Thymus (tissue), 11 donors: ENCODE data around the gene MPP2. TPM values are rescaled to one million over a fixed set of nuclear protein-coding genes. Genes with fewer than 3 reads are reported as not detected.
"Not testable (repeated sequence)": the region's sequence is repeated elsewhere in the genome, so short reads cannot be mapped to it uniquely, and the experiment has no call there.

Experiments
- DNase-seq, 9 donors: peaks; one replicate each; pipeline ENCODE4 v3.0.0-alpha.2; 2013; ENCODE audit warnings: low spot score in 9 of 9, low read depth in 6 of 9, missing footprints in 1 of 9
- H3K27ac ChIP-seq, 2 donors: one replicate each; pipeline ENCODE4 v1.5.1; 2013; ENCODE audit warnings: control low read depth in 1 of 2, low read depth in 1 of 2, low read length in 1 of 2, mild to moderate bottlenecking in 1 of 2, moderate library complexity in 1 of 2
- H3K27me3 ChIP-seq, 2 donors: one replicate each; pipeline ENCODE4 v1.5.1; 2013; ENCODE audit warnings: low read length in 1 of 2; ENCODE audit not compliant: control insufficient read depth in 2 of 2, insufficient read depth in 1 of 2
- H3K36me3 ChIP-seq, 2 donors: one replicate each; pipeline ENCODE4 v1.5.1; 2013; ENCODE audit warnings: low read length in 1 of 2, mild to moderate bottlenecking in 1 of 2, moderate library complexity in 1 of 2; ENCODE audit not compliant: control insufficient read depth in 2 of 2, insufficient read depth in 2 of 2
- H3K4me1 ChIP-seq, 2 donors: one replicate each; pipeline ENCODE4 v1.5.1; 2013; ENCODE audit warnings: low read length in 2 of 2; ENCODE audit not compliant: control insufficient read depth in 2 of 2, insufficient read depth in 2 of 2
- H3K4me3 ChIP-seq, 2 donors: one replicate each; pipeline ENCODE4 v1.5.1; 2013; ENCODE audit warnings: low read length in 2 of 2, control low read depth in 1 of 2, mild to moderate bottlenecking in 1 of 2
- H3K9me3 ChIP-seq, 2 donors: one replicate each; pipeline ENCODE4 v1.5.1; 2013; ENCODE audit warnings: low read length in 1 of 2, mild to moderate bottlenecking in 1 of 2; ENCODE audit not compliant: control insufficient read depth in 2 of 2, insufficient read depth in 1 of 2
- WGBS: extraction: QIAGEN DNeasy Blood & Tissue Kit; methylation state at CpG from one replicate; pipeline ENCODE4 v1.1.7; 2013; 5-methylcytosine and 5-hydroxymethylcytosine counted together
- polyA plus RNA-seq: library from polyadenylated mRNA; stranded (reverse); fragments of 200-250 nt; gene quantifications from one replicate; pipeline ENCODE4 v1.2.3, GENCODE V29; 2013
- total RNA-seq: library from RNA; stranded (reverse); fragments of 120-200 nt; gene quantifications from one replicate; pipeline ENCODE4 v1.2.4, GENCODE V29; 2013
- donor health status: healthy.

The MPP2 gene
- total and polyA plus RNA-seq, 2 donors, result 0.52 to 0.87 TPM

DNA sequence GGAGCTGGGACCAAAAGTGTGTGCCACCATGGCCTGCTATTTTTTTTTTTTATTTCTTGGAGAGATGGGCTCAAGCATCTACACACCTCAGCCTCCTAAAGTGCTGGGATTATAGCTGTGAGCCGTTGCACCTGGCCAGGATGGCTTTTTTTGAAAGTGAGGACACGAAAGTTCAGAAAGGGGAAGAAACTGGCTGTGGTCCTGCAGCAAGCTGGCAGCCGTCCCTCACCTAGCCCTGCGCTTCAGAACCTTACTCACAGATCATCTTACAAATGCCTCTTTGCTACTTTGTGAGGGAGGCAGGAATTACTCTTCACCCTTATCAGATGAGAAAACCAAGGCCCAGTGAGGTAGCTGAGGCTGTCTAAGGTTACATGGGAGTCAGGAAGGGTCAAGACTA is 39.4 kb upstream of the MPP2 start:
- Histone ChIP-seq H3K9me3 (no peaks in the 10 kb centered on the region), H3K36me3 (no peaks in the 10 kb centered on the region), H3K4me3 (no peak overlapping the region), H3K27me3 (peaks cover 4 to 37% of the 10 kb centered on the region in 2 donors), H3K4me1 (no peaks in the 10 kb centered on the region), H3K27ac (no peak overlapping the region)
- DNase-seq, result no peak
- 38% methylated on average over 4 of the region's 4 CpGs for WGBS

DNA sequence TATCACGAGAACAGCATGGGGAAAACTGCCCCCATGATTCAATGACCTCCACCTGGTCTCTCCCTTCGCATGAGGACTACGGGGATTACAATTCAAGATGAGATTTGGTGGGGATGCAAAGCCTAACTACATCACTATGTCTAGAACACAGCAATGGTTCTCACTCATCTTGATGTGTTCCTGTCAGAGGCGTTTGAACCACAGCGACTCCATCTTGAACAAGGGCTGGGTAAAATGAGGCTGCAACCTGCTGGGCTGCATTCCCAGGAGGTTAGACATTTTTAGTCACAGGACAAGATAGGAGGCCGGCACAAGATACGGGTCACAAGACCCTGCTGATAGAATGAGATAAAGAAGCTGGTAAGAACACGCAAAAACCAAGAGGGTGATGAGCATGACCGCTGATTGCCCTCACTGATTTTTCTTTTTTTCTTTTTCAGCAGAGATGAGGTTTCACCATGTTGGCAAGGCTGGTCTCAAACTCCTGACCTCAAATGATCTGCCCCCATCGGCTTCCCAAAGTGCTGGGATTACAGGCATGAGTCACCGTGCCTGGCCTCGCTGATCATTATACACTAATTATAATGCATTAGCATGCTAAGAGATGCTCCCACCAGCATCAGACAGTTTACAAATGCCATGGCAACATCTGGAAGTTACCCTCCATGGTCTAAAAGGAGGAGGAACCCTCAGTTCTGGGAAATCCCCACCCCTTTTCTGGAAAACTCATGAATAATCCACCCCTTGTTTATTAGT is 37.9 kb upstream of the MPP2 start:
- H3K27ac ChIP-seq, result no peak overlapping the region
- 93% methylated on average over 12 of the region's 12 CpGs for WGBS

DNA sequence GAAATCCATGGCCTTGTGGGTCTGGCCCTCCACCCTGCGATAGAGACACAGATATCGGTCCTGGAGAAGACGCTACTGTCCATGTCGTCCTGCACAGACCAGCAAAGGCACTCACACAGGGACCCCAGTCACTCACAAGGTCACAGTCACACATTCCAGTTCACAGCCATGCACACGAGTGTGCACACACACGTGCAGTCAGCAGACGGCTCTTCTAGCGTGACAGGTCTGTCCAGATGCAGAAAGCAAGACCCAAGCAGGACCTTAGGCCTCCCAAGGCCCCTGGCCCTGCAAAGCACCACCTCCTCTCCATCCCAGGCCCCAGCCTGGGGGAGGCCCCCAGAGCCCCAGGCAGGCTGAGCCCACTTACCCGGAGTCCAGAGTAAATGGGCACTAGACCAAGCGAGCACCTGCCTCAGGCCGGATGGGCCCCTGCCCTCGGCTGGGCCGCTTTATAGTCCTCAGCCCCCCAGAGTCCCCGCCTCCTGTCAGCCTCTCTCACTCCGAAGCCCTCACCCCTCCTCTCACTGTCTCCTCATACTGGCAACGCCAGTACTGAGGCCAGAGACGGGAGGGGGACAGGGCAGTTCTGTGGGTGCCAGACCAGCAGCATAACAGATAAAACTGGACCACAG is 34.8 kb upstream of the MPP2 start, which contains the start of gene PPY:
PPY (minus strand) TSS at position 426 of the 635 bp plus-strand sequence. CDS start 822 bp downstream, outside the sequence.
- no peak for DNase-seq
- peaks cover 0 to 4% of the 10 kb centered on the region in 2 donors for H3K4me1 ChIP-seq
- no peak within 1 kb of the TSS for H3K4me3 ChIP-seq
- H3K27me3 ChIP-seq, result peaks cover 10 to 49% of the 10 kb centered on the region in 2 donors
- WGBS, result 96% methylated on average over 17 of the region's 17 CpGs
- H3K9me3 ChIP-seq, result no peaks in the 10 kb centered on the region
- no peak within 1 kb of the TSS for H3K27ac ChIP-seq
- no peaks in the 10 kb centered on the region for H3K36me3 ChIP-seq

More for the DNA sequence above, 37.9 kb upstream of the MPP2 start:
- H3K9me3 ChIP-seq, result no peaks in the 10 kb centered on the region
- no peaks in the 10 kb centered on the region for H3K36me3 ChIP-seq
- no peak overlapping the region for H3K4me3 ChIP-seq
- peaks cover 0 to 30% of the 10 kb centered on the region in 2 donors for H3K27me3 ChIP-seq
- no peaks in the 10 kb centered on the region for H3K4me1 ChIP-seq
- no peak for DNase-seq

DNA sequence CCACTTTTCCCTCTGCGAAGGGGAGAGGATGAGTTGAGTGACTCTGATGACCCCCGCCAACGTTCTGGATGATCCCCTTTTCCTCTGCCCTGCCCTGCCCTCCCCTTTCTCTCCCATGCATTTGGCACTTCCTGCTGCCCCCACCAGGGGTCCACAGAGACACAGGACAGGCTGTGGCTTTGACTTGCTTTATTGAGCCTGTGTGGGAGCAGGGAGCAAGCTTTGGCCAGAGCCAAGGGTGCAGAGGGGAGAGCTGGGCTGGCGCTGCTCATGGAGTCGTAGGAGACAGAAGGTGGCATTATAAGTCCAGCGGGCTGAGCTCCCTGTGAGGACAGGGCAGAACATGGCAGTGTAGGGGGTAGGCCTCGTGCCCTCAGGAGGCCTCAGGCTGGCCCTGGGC is 33.3 kb upstream of the MPP2 start:
- Histone ChIP-seq H3K9me3 (no peaks in the 10 kb centered on the region), H3K36me3 (no peaks in the 10 kb centered on the region), H3K4me1 (peaks cover 0 to 4% of the 10 kb centered on the region in 2 donors), H3K27ac (no peak overlapping the region), H3K27me3 (peaks cover 15 to 51% of the 10 kb centered on the region in 2 donors), H3K4me3 (no peak overlapping the region)
- DNase-seq, result peak in 1 of 9 donors; percentile 18
- whole genome bisulfite sequencing, result 78% methylated on average over 7 of the region's 7 CpGs

DNA sequence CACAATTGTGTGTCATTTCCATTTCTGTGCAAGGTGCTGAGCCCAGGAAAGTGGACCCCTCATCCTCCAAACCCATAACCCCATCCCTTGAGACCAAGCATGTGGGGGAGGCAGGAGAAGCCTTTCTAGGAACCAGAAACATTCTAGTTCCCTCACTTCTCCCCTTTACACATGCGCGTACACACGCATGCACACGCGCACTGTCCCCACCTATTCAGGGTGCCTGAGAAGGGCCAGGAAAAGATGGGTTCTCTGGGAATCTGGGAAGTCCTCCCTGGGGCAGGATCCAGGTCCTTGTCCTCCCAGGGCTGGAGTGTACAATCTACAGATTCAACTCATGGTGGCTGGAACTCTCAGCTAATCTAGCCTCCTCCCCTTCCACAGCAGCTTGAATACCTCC is 32.5 kb upstream of the MPP2 start:
- 98% methylated on average over 5 of the region's 5 CpGs for WGBS
- Histone ChIP-seq H3K36me3 (no peaks in the 10 kb centered on the region), H3K4me1 (peaks cover 0 to 4% of the 10 kb centered on the region in 2 donors), H3K9me3 (no peaks in the 10 kb centered on the region), H3K27me3 (peaks cover 15 to 54% of the 10 kb centered on the region in 2 donors), H3K4me3 (no peak overlapping the region), H3K27ac (no peak overlapping the region)
- DNase-seq, result no peak

DNA sequence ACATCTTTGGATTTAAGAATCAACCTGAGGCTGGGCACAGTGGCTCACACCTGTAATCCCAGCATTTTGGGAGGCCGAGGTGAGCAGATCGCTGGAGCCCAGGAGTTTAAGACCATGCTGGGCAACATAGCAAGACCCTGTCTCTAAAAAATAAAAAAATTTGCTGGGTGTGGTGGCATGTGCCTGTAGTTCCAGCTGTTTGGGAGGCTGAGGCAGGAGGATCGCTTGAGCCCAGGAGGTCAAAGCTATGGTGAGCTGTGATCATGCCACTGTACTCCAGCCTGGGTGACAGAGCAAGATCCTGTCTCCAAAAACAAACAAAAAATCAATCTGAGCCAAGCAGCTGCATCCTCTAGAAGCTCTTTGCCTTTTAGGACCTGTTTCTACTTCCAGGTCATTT is 32.1 kb upstream of the MPP2 start:
- not testable (repeated sequence) for H3K4me3 ChIP-seq, H3K27ac ChIP-seq, H3K4me1 ChIP-seq, H3K9me3 ChIP-seq, DNase-seq, H3K36me3 ChIP-seq
- WGBS, result 98% methylated on average over 3 of the region's 3 CpGs
- H3K27me3 ChIP-seq, result peaks cover 15 to 54% of the 10 kb centered on the region in 2 donors

DNA sequence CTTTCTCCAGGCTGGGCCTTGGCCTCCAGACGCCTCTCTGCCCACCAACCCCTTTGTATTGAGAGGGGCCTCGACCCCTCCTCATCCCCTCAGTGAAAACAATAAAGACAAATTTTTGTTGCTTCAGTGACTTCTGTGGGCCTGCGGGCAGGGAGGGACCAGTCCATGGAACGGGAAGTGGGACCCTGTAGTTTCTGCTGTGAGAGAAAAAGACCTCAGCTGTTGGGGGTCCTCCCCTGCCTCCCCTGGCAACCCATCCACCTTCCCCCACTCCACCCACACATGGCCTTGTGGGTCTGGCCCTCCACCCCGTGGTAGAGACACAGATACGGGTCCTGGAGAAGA is 31.5 kb upstream of the MPP2 start:
- Histone ChIP-seq H3K9me3 (no peaks in the 10 kb centered on the region), H3K4me3 (no peak overlapping the region), H3K4me1 (peaks cover 0 to 4% of the 10 kb centered on the region in 2 donors), H3K36me3 (no peaks in the 10 kb centered on the region), H3K27me3 (peaks cover 15 to 57% of the 10 kb centered on the region in 2 donors), H3K27ac (no peak overlapping the region)
- 57% methylated on average over 6 of the region's 6 CpGs for WGBS
- no peak for DNase-seq

DNA sequence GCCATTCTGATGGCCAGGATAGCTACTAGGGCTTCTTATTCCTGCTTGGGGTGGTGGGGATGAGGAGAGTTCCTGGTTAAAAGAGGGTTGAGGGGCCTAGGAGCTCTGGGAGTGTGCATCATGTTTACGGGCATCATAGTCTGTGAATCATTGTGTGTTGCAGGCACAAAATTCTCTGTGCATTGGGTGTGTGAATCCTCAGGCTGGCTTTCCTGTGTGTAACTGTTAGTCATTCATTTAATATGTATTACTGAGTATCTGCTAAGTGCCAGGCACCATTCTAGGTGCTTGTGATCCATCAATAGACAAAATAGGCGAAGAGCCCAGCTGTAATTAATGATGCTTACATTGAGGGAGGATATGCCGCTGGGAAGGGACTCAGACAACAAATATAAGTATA is 29.1 kb upstream of the MPP2 start:
- Histone ChIP-seq H3K4me3 (no peak overlapping the region), H3K27ac (no peak overlapping the region), H3K4me1 (peaks cover 0 to 4% of the 10 kb centered on the region in 2 donors), H3K9me3 (no peaks in the 10 kb centered on the region), H3K36me3 (no peaks in the 10 kb centered on the region), H3K27me3 (peaks cover 15 to 59% of the 10 kb centered on the region in 2 donors)
- DNase-seq, result no peak
- WGBS, result 96% methylated on average over 3 of the region's 3 CpGs

DNA sequence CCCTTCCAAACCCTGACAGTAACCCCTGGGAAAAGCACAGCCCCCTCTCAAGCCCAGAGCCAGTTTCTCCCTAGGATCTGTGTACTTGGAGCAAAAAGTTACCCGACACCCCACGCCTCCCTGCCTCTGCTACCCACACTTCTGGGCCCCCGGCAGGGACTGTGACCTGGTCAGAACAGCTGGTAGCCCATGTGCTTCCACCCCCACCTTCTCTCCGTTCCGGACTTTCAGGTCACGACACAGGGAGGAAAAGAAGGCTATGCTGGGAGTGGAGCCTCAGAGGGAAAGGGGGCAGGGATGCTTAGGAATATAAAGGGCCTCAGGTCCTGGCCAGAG is 28.6 kb upstream of the MPP2 start:
- H3K27me3 ChIP-seq, result peaks cover 15 to 62% of the 10 kb centered on the region in 2 donors
- H3K36me3 ChIP-seq, result no peaks in the 10 kb centered on the region
- 94% methylated on average over 6 of the region's 6 CpGs for WGBS
- DNase-seq, result no peak
- H3K27ac ChIP-seq, result no peak overlapping the region
- no peaks in the 10 kb centered on the region for H3K9me3 ChIP-seq
- H3K4me3 ChIP-seq, result no peak overlapping the region
- H3K4me1 ChIP-seq, result peaks cover 0 to 4% of the 10 kb centered on the region in 2 donors
